GM06990 (cell line): ENCODE measurements around the gene GALNT16.

Experiments used
- DNase-seq: peaks from one replicate; pipeline ENCODE4 v3.0.0-alpha.2; 2011; ENCODE audit not compliant: insufficient read length; ENCODE audit errors: extremely low read depth
- H3K27me3 ChIP-seq: replicated peaks from 2 replicates; pipeline ENCODE4 v1.6.0; 2011; ENCODE audit warnings: low read length; ENCODE audit not compliant: control insufficient read depth, insufficient read depth
- H3K36me3 ChIP-seq: 2 replicates; pipeline ENCODE4 v1.5.1; 2011; ENCODE audit warnings: low read length; ENCODE audit not compliant: control insufficient read depth, insufficient read depth
- H3K4me3 ChIP-seq: replicated peaks from 2 replicates; pipeline ENCODE4 v1.5.1; 2011; ENCODE audit warnings: low read depth, mild to moderate bottlenecking, control low read depth, low read length
- CTCF ChIP-seq: IDR thresholded peaks from 2 replicates; pipeline ENCODE4 v1.5.1; 2011; ENCODE audit warnings: low read length, control low read depth, mild to moderate bottlenecking, inconsistent platforms; ENCODE audit not compliant: insufficient read depth, poor library complexity, severe bottlenecking

The GALNT16 gene

GRCh38 chr14:69349091-69349777 is 89.3 kb downstream of the GALNT16 start:
- DNase-seq, result no peak
- TF ChIP-seq CTCF, result no peak
- Histone ChIP-seq H3K4me3 (no peak overlapping the region), H3K27me3 (no peaks in the 10 kb centered on the region; the same call in 1 of the 2 replicates), H3K36me3 (no peaks in the 10 kb centered on the region)

- Histone ChIP-seq H3K27me3 (no peaks in the 10 kb centered on the region), H3K4me3 (no peak overlapping the region), H3K36me3 (no peaks in the 10 kb centered on the region)
- no peak for DNase-seq
- no peak for TF ChIP-seq CTCF
Observed at GRCh38 chr14:69350892-69351291, 90.9 kb downstream of the GALNT16 start.

- H3K4me3 ChIP-seq, result no peak overlapping the region
- no peak for TF ChIP-seq CTCF
- no peak for DNase-seq
- H3K27me3 ChIP-seq, result no peaks in the 10 kb centered on the region
- no peaks in the 10 kb centered on the region for H3K36me3 ChIP-seq
Observed at GRCh38 chr14:69351385-69351784, 91.4 kb downstream of the GALNT16 start.

GRCh38 chr14:69351911-69352310 is 92.0 kb downstream of the GALNT16 start:
- Histone ChIP-seq H3K36me3 (no peaks in the 10 kb centered on the region), H3K4me3 (no peak overlapping the region), H3K27me3 (no peaks in the 10 kb centered on the region)
- no peak for DNase-seq
- TF ChIP-seq CTCF, result no peak

GRCh38 chr14:69353168-69353567 is 93.2 kb downstream of the GALNT16 start:
- Histone ChIP-seq H3K27me3 (no peaks in the 10 kb centered on the region), H3K4me3 (no peak overlapping the region), H3K36me3 (no peaks in the 10 kb centered on the region)
- DNase-seq, result no peak
- TF ChIP-seq CTCF, result no peak
